ENCODE measurements around the gene KYAT1.

KYAT1 gene

DNA sequence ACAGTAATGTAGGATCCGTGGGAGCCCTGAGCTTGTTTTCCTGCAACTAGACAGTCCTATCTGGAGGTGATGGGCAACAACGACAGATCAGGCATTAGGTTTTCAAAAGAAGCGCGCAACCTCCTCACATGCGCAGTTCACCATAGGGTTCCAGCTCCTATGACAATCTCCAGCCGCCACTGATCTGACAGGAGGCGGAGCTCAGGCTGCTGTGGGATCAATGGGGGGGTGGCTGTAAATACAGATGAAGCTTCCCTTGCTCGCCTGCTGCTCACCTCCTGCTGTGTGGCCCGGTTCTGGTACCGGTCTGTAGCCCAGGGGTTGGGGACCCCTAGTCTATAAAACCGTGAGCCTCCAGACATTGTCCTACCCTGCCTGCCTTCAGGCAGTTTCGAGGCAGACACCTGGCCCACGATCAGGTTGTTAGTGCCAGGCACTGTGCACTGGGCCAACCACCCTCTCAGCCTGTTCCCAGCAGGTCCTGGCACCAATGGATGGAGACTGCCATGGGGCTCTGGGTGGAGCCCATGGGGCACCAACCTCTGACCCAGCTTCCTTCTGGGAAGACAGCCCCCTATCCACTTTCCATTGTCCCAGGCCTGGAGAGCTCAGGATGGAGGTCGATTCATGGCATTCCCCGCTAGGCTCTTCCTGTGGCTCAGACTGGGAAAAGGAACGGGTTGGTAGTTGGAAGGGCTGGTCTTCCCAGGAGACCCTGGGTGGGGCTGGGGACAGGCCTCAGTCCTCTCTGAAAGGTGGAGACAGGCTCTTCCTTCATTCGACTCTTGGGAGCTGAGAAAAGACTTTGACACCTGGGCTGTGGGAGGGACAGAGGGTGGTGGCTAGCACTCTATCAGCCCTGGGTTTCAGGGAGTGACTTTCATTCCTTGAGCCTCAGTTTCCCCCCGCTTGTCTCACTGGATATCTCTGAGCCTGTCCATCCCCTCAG, 61.8 kb downstream of the KYAT1 start:
- no peak for DNase-seq (ENCODE audit: low read depth)
- TF ChIP-seq, protein P1, sequence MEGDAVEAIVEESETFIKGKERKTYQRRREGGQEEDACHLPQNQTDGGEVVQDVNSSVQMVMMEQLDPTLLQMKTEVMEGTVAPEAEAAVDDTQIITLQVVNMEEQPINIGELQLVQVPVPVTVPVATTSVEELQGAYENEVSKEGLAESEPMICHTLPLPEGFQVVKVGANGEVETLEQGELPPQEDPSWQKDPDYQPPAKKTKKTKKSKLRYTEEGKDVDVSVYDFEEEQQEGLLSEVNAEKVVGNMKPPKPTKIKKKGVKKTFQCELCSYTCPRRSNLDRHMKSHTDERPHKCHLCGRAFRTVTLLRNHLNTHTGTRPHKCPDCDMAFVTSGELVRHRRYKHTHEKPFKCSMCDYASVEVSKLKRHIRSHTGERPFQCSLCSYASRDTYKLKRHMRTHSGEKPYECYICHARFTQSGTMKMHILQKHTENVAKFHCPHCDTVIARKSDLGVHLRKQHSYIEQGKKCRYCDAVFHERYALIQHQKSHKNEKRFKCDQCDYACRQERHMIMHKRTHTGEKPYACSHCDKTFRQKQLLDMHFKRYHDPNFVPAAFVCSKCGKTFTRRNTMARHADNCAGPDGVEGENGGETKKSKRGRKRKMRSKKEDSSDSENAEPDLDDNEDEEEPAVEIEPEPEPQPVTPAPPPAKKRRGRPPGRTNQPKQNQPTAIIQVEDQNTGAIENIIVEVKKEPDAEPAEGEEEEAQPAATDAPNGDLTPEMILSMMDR (IDR thresholded peaks at IDR 0.05; ENCODE audit: low read depth, low read length) = no peak
- TF ChIP-seq POLR2A (IDR thresholded peaks at IDR 0.05; ENCODE audit: extremely low read depth, insufficient read length) = no peak
- TF ChIP-seq MYC (IDR thresholded peaks at IDR 0.05; ENCODE audit: low read depth, low read length) = no peak
- TF ChIP-seq, protein P2, sequence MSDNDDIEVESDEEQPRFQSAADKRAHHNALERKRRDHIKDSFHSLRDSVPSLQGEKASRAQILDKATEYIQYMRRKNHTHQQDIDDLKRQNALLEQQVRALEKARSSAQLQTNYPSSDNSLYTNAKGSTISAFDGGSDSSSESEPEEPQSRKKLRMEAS (IDR thresholded peaks at IDR 0.05; ENCODE audit: low read depth, low read length) = no peak
- peak overlapping the region; percentile 60 for H3K4me3 ChIP-seq (ENCODE audit: low read depth, low read length)

DNA sequence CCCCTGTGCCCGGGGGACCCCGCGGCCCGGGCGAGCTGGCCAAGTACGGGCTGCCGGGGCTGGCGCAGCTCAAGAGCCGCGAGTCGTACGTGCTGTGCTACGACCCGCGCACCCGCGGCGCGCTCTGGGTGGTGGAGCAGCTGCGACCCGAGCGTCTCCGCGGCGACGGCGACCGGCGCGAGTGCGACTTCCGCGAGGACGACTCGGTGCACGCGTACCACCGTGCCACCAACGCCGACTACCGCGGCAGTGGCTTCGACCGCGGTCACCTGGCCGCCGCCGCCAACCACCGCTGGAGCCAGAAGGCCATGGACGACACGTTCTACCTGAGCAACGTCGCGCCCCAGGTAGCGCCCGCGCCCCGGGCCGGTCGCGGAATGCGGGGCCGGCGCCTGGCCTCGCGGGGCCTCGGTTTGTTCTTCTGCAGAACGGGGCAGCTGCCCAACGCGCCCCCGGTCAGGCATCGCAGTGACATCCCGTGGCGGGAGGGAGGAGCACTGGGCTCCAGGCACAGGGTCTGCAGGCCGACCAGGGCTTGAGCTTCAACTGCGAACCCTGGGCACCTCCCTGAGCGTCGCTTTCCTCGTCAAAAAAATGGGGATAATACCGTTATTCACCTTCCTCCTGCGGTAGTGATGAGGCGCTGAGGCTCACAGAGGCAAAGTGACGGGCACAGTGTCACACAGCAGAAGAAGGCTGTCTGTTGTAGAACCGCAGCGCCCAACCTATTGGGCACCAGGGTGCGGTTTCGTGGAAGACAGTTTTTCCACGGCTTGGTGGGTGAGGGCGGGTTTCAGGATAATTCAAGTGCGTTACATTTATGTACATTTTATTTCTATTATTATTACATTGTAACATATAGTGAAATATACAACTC, 62.7 kb downstream of the KYAT1 start:
- H3K4me3 ChIP-seq (ENCODE audit: low read depth, low read length) = peak overlapping the region; percentile 60
- peak; percentile 72 for DNase-seq (ENCODE audit: low read depth)
- TF ChIP-seq, protein P2 (IDR thresholded peaks at IDR 0.05; ENCODE audit: low read depth, low read length) = peak; percentile 58; the same call in 1 of the 2 replicates
- no peak for TF ChIP-seq POLR2A (IDR thresholded peaks at IDR 0.05; ENCODE audit: extremely low read depth, insufficient read length)
- TF ChIP-seq, protein P1 (IDR thresholded peaks at IDR 0.05; ENCODE audit: low read depth, low read length) = no peak
- peak; percentile 81 for TF ChIP-seq MYC (IDR thresholded peaks at IDR 0.05; ENCODE audit: low read depth, low read length)

DNA sequence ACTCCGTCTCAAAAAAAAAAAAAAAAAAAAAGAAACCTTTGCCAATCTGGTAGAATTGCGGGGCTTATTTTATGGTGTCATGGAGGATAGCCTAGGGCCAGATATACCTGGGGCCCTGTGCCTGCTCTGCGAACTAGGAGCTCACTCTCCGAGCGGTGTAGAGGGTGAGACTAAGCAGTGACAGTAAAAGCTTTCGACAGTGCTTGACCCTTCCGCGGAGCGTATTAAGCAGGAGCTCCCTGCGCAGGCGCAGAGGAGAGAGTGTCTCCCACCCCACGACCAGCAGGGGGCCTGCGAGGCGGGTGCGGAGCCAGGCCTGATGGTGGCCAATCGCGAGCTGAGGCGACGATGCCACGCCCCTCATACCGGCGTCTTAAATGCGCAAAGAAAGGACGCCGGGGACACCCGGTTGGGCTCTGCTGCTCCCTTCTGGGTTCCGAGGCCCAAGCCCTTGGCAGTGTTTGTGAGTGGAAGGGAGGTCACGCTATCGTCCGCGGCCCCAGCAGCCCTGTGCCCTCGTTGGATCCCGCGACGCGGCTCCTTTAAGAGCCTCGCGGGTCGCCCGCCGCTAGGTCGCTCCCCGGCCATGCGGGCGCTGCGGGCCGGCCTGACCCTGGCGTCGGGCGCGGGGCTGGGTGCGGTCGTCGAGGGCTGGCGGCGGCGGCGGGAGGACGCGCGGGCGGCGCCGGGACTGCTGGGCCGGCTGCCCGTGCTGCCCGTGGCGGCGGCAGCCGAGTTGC, 63.5 kb downstream of the KYAT1 start, which contains the start of gene ENDOG:
Gene ENDOG, plus strand, starts transcription at position 402 of the 740 bp plus-strand sequence. Its CDS starts 185 bp downstream, at position 587.
- peak; percentile 97 for DNase-seq (ENCODE audit: low read depth)
- peak within 1 kb of the TSS; percentile 60 for H3K4me3 ChIP-seq (ENCODE audit: low read depth, low read length)
- TF ChIP-seq MYC (IDR thresholded peaks at IDR 0.05; ENCODE audit: low read depth, low read length) = peak; percentile 30; the same call in 1 of the 2 replicates
- TF ChIP-seq, protein P2 (IDR thresholded peaks at IDR 0.05; ENCODE audit: low read depth, low read length) = no peak
- peak; percentile 87 for TF ChIP-seq POLR2A (IDR thresholded peaks at IDR 0.05; ENCODE audit: extremely low read depth, insufficient read length)
- TF ChIP-seq, protein P1 (IDR thresholded peaks at IDR 0.05; ENCODE audit: low read depth, low read length) = peak; percentile 87

DNA sequence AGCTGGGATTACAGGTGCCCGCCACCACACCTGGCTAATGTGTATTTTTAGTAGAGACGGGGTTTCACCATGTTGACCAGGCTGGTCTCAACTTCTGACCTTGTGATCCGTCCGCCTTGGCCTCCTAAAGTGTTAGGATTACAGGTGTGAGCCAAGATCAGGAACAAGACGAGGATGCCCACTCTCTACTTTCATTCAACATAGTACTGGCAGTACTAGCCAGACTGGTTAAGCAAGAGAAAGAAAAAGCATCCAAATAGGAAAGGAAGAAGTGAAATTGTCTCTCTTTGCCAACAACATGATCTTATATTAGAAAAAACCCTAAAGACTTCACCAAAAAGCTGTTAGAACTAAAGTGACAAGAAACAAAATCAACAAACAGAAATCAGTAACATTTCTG, 70.9 kb downstream of the KYAT1 start:
- TF ChIP-seq, protein P1 (IDR thresholded peaks at IDR 0.05; ENCODE audit: low read depth, low read length) = no peak
- no peak for TF ChIP-seq MYC (IDR thresholded peaks at IDR 0.05; ENCODE audit: low read depth, low read length)

DNA sequence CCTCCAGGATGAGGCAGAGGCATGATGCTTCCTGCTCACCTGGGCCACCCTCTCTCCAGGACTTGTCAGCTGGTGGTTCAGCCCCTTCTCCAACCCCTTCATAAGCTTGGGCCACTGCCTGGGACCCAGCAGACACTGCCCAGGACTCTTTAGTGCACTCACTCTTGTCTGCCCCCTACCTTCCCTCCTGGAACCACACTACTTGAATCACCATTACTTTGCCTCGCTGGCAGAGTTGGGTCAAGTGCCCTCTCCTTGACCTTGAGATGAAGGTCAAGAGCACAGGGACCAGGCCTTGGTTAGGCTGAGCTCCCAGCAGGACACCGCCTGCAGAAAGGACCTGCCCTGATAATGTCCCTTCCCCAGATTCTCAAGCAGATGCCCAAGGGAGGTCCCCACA, 71.9 kb downstream of the KYAT1 start:
- H3K4me3 ChIP-seq (ENCODE audit: low read depth, low read length) = no peak overlapping the region
- no peak for DNase-seq (ENCODE audit: low read depth)
- TF ChIP-seq POLR2A (IDR thresholded peaks at IDR 0.05; ENCODE audit: extremely low read depth, insufficient read length) = no peak

More for the DNA sequence above, 70.9 kb downstream of the KYAT1 start:
- no peak overlapping the region for H3K4me3 ChIP-seq (ENCODE audit: low read depth, low read length)
- no peak for DNase-seq (ENCODE audit: low read depth)
